SJCRH30 (cell line): ENCODE data around the gene PIH1D1. TPM values are rescaled to one million over a fixed set of nuclear protein-coding genes. Genes with fewer than 3 reads are reported as not detected.
"Not testable (repeated sequence)": the region's sequence is repeated elsewhere in the genome, so short reads cannot be mapped to it uniquely, and the experiment has no call there.

ENCODE experiments used
- DNase-seq, 2 experiments: peaks; one replicate each; pipeline ENCODE4 v3.0.0-alpha.2; 2015 to 2020
- H3K27ac ChIP-seq: fragments of 250-450 bp; sonication (Bioruptor Pico); 2 replicates; pipeline ENCODE4 v1.5.1; 2020; ENCODE audit warnings: mild to moderate bottlenecking, moderate library complexity
- H3K27me3 ChIP-seq: fragments of 250-450 bp; sonication (Bioruptor Pico); 2 replicates; pipeline ENCODE4 v1.5.1; 2020; ENCODE audit warnings: mild to moderate bottlenecking, moderate library complexity
- H3K36me3 ChIP-seq: fragments of 250-450 bp; sonication (Bioruptor Pico); 2 replicates; pipeline ENCODE4 v1.5.1; 2020; ENCODE audit warnings: mild to moderate bottlenecking, moderate library complexity
- H3K4me1 ChIP-seq: fragments of 250-450 bp; sonication (Bioruptor Pico); 2 replicates; pipeline ENCODE4 v1.5.1; 2020; ENCODE audit warnings: mild to moderate bottlenecking, moderate library complexity
- H3K4me3 ChIP-seq: fragments of 250-450 bp; sonication (Bioruptor Pico); 2 replicates; pipeline ENCODE4 v1.5.1; 2020; ENCODE audit warnings: mild to moderate bottlenecking, moderate library complexity
- H3K9me3 ChIP-seq: fragments of 250-450 bp; sonication (Bioruptor Pico); replicated peaks from 2 replicates; pipeline ENCODE4 v1.5.1; 2020; ENCODE audit warnings: mild to moderate bottlenecking, moderate library complexity
- total RNA-seq: library from RNA; depleted of rRNA; stranded (reverse); fragments of >200 nt; shearing (Covaris generic); gene quantifications from 2 replicates; pipeline ENCODE4 v1.2.3, GENCODE V29; 2014

The PIH1D1 gene
- total RNA-seq, 1 experiment from 2014 or later: 83.4 TPM

- no peak for DNase-seq
- no peaks in the 10 kb centered on the region for H3K36me3 ChIP-seq
- no peak overlapping the region for H3K4me3 ChIP-seq
- H3K27ac ChIP-seq: no peak overlapping the region
- H3K4me1 ChIP-seq: peaks cover 9% of the 10 kb centered on the region; the same call in 1 of the 2 replicates
- no peaks in the 10 kb centered on the region for H3K9me3 ChIP-seq
- H3K27me3 ChIP-seq: no peaks in the 10 kb centered on the region
Measured at GRCh38 chr19:49472936-49473335, 21.3 kb upstream of the PIH1D1 start.

GRCh38 chr19:49470615-49470978, 19.0 kb upstream of the PIH1D1 start:
- no peak for DNase-seq
- no peaks in the 10 kb centered on the region for H3K36me3 ChIP-seq
- peaks cover 9% of the 10 kb centered on the region; the same call in 1 of the 2 replicates for H3K4me1 ChIP-seq
- H3K27ac ChIP-seq: no peak overlapping the region
- H3K4me3 ChIP-seq: no peak overlapping the region
- H3K9me3 ChIP-seq: no peaks in the 10 kb centered on the region
- H3K27me3 ChIP-seq: no peaks in the 10 kb centered on the region

GRCh38 chr19:49469828-49470614, 18.4 kb upstream of the PIH1D1 start:
- no peaks in the 10 kb centered on the region for H3K27me3 ChIP-seq
- no peak for DNase-seq
- no peak overlapping the region for H3K4me3 ChIP-seq
- H3K9me3 ChIP-seq: no peaks in the 10 kb centered on the region
- H3K27ac ChIP-seq: no peak overlapping the region
- no peaks in the 10 kb centered on the region for H3K36me3 ChIP-seq
- H3K4me1 ChIP-seq: peaks cover 9% of the 10 kb centered on the region; the same call in 1 of the 2 replicates

- peaks cover 9% of the 10 kb centered on the region; the same call in 1 of the 2 replicates for H3K4me1 ChIP-seq
- DNase-seq: peak; percentile 85 to 88
- H3K36me3 ChIP-seq: no peaks in the 10 kb centered on the region
Measured at GRCh38 chr19:49468746-49469447, 17.3 kb upstream of the PIH1D1 start.

GRCh38 chr19:49468199-49468598, 16.6 kb upstream of the PIH1D1 start:
- Histone ChIP-seq H3K27ac (no peak overlapping the region), H3K4me3 (no peak overlapping the region), H3K4me1 (peaks cover 9% of the 10 kb centered on the region; the same call in 1 of the 2 replicates), H3K9me3 (no peaks in the 10 kb centered on the region), H3K27me3 (no peaks in the 10 kb centered on the region), H3K36me3 (no peaks in the 10 kb centered on the region)
- DNase-seq: no peak

More at GRCh38 chr19:49468746-49469447, 17.3 kb upstream of the PIH1D1 start:
- Histone ChIP-seq H3K27me3 (no peaks in the 10 kb centered on the region), H3K4me3 (no peak overlapping the region), H3K9me3 (no peaks in the 10 kb centered on the region), H3K27ac (no peak overlapping the region)

GRCh38 chr19:49465371-49465770, 13.8 kb upstream of the PIH1D1 start:
- no peak for DNase-seq
- no peak overlapping the region for H3K27ac ChIP-seq
- no peaks in the 10 kb centered on the region for H3K36me3 ChIP-seq
- H3K9me3 ChIP-seq: no peaks in the 10 kb centered on the region
- H3K4me3 ChIP-seq: no peak overlapping the region
- H3K27me3 ChIP-seq: no peaks in the 10 kb centered on the region
- H3K4me1 ChIP-seq: peaks cover 9% of the 10 kb centered on the region; the same call in 1 of the 2 replicates

GRCh38 chr19:49463960-49464740, 12.5 kb upstream of the PIH1D1 start:
- Histone ChIP-seq H3K36me3 (no peaks in the 10 kb centered on the region), H3K9me3 (no peaks in the 10 kb centered on the region), H3K4me1 (peaks cover 5% of the 10 kb centered on the region; the same call in 1 of the 2 replicates), H3K27me3 (no peaks in the 10 kb centered on the region), H3K27ac (no peak overlapping the region), H3K4me3 (no peak overlapping the region)
- DNase-seq: no peak

- no peaks in the 10 kb centered on the region for H3K4me1 ChIP-seq
- no peak overlapping the region for H3K4me3 ChIP-seq
- no peaks in the 10 kb centered on the region for H3K27me3 ChIP-seq
- H3K9me3 ChIP-seq: no peaks in the 10 kb centered on the region
- H3K27ac ChIP-seq: no peak overlapping the region
- DNase-seq: no peak
- no peaks in the 10 kb centered on the region for H3K36me3 ChIP-seq
Measured at GRCh38 chr19:49462492-49462891, 10.9 kb upstream of the PIH1D1 start.

- DNase-seq: no peak
- H3K27me3 ChIP-seq: no peaks in the 10 kb centered on the region
- no peaks in the 10 kb centered on the region for H3K9me3 ChIP-seq
- H3K36me3 ChIP-seq: no peaks in the 10 kb centered on the region
- no peak overlapping the region for H3K4me3 ChIP-seq
- H3K27ac ChIP-seq: no peak overlapping the region
- no peaks in the 10 kb centered on the region for H3K4me1 ChIP-seq
Measured at GRCh38 chr19:49461656-49462055, 10.0 kb upstream of the PIH1D1 start.

GRCh38 chr19:49461130-49461529, 9.5 kb upstream of the PIH1D1 start:
- H3K36me3 ChIP-seq, H3K4me3 ChIP-seq, H3K9me3 ChIP-seq, DNase-seq, H3K4me1 ChIP-seq, H3K27ac ChIP-seq, H3K27me3 ChIP-seq: not testable (repeated sequence)

- Histone ChIP-seq H3K27ac (no peak overlapping the region), H3K4me1 (no peaks in the 10 kb centered on the region), H3K36me3 (no peaks in the 10 kb centered on the region), H3K4me3 (no peak overlapping the region), H3K9me3 (no peaks in the 10 kb centered on the region), H3K27me3 (no peaks in the 10 kb centered on the region)
- no peak for DNase-seq
Measured at GRCh38 chr19:49459388-49459787, 7.8 kb upstream of the PIH1D1 start.

GRCh38 chr19:49458567-49458903, 6.9 kb upstream of the PIH1D1 start:
- no peak for DNase-seq
- no peak overlapping the region for H3K27ac ChIP-seq

GRCh38 chr19:49456326-49456725, 4.7 kb upstream of the PIH1D1 start:
- Histone ChIP-seq H3K36me3 (no peaks in the 10 kb centered on the region), H3K4me1 (no peaks in the 10 kb centered on the region; the same call in 1 of the 2 replicates), H3K27ac (no peak overlapping the region), H3K4me3 (no peak overlapping the region), H3K9me3 (no peaks in the 10 kb centered on the region), H3K27me3 (no peaks in the 10 kb centered on the region)
- DNase-seq: no peak

More at GRCh38 chr19:49458567-49458903, 6.9 kb upstream of the PIH1D1 start:
- no peaks in the 10 kb centered on the region for H3K9me3 ChIP-seq
- H3K36me3 ChIP-seq: no peaks in the 10 kb centered on the region
- H3K4me3 ChIP-seq: no peak overlapping the region
- no peaks in the 10 kb centered on the region; the same call in 1 of the 2 replicates for H3K4me1 ChIP-seq
- H3K27me3 ChIP-seq: no peaks in the 10 kb centered on the region

- Histone ChIP-seq H3K27me3 (no peaks in the 10 kb centered on the region), H3K36me3 (no peaks in the 10 kb centered on the region), H3K4me3 (no peak overlapping the region), H3K9me3 (no peaks in the 10 kb centered on the region), H3K4me1 (no peaks in the 10 kb centered on the region; the same call in 1 of the 2 replicates), H3K27ac (no peak overlapping the region)
- no peak for DNase-seq
Measured at GRCh38 chr19:49455773-49456172, 4.2 kb upstream of the PIH1D1 start.

- Histone ChIP-seq H3K27me3 (no peaks in the 10 kb centered on the region), H3K4me3 (peak overlapping the region; percentile 67), H3K4me1 (no peaks in the 10 kb centered on the region; the same call in 1 of the 2 replicates), H3K36me3 (no peaks in the 10 kb centered on the region), H3K9me3 (no peaks in the 10 kb centered on the region), H3K27ac (peak overlapping the region; percentile 91)
- DNase-seq: no peak
Measured at GRCh38 chr19:49453757-49454240, 2.2 kb upstream of the PIH1D1 start.
